ENCODE data around the gene TMEM9. TPM values are rescaled to one million over a fixed set of nuclear protein-coding genes. Genes with fewer than 3 reads are reported as not detected.

The TMEM9 gene
- total RNA-seq, 2 donors from 2014 or later: 41.8 to 63.4 TPM

- H3K4me1 ChIP-seq: no peaks in the 10 kb centered on the region
- H3K9me3 ChIP-seq: no peaks in the 10 kb centered on the region
- DNase-seq (ENCODE audit: low spot score): no peak
- no peaks in the 10 kb centered on the region for H3K36me3 ChIP-seq
- TF ChIP-seq, protein P1, sequence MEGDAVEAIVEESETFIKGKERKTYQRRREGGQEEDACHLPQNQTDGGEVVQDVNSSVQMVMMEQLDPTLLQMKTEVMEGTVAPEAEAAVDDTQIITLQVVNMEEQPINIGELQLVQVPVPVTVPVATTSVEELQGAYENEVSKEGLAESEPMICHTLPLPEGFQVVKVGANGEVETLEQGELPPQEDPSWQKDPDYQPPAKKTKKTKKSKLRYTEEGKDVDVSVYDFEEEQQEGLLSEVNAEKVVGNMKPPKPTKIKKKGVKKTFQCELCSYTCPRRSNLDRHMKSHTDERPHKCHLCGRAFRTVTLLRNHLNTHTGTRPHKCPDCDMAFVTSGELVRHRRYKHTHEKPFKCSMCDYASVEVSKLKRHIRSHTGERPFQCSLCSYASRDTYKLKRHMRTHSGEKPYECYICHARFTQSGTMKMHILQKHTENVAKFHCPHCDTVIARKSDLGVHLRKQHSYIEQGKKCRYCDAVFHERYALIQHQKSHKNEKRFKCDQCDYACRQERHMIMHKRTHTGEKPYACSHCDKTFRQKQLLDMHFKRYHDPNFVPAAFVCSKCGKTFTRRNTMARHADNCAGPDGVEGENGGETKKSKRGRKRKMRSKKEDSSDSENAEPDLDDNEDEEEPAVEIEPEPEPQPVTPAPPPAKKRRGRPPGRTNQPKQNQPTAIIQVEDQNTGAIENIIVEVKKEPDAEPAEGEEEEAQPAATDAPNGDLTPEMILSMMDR (IDR thresholded peaks at IDR 0.05): no peak
- no peaks in the 10 kb centered on the region for H3K27me3 ChIP-seq
- H3K4me3 ChIP-seq: no peak overlapping the region
- no peak overlapping the region for H3K27ac ChIP-seq
These were observed 57.1 kb downstream of the TMEM9 start for GRCh38 chr1:201096977-201097856.

GRCh38 chr1:201096041-201096461 lies 58.2 kb downstream of the TMEM9 start:
- TF ChIP-seq, protein P1 (IDR thresholded peaks at IDR 0.05): no peak
- Histone ChIP-seq H3K27me3 (no peaks in the 10 kb centered on the region), H3K9me3 (no peaks in the 10 kb centered on the region), H3K4me1 (no peaks in the 10 kb centered on the region), H3K36me3 (no peaks in the 10 kb centered on the region), H3K27ac (no peak overlapping the region), H3K4me3 (no peak overlapping the region)
- no peak for DNase-seq (ENCODE audit: low spot score)

GRCh38 chr1:201095581-201095980 lies 58.7 kb downstream of the TMEM9 start:
- no peaks in the 10 kb centered on the region for H3K9me3 ChIP-seq
- H3K4me3 ChIP-seq: no peak overlapping the region
- no peak for DNase-seq (ENCODE audit: low spot score)
- H3K27ac ChIP-seq: no peak overlapping the region
- TF ChIP-seq, protein P1 (IDR thresholded peaks at IDR 0.05): no peak
- H3K36me3 ChIP-seq: no peaks in the 10 kb centered on the region
- H3K4me1 ChIP-seq: no peaks in the 10 kb centered on the region
- H3K27me3 ChIP-seq: no peaks in the 10 kb centered on the region

DNA sequence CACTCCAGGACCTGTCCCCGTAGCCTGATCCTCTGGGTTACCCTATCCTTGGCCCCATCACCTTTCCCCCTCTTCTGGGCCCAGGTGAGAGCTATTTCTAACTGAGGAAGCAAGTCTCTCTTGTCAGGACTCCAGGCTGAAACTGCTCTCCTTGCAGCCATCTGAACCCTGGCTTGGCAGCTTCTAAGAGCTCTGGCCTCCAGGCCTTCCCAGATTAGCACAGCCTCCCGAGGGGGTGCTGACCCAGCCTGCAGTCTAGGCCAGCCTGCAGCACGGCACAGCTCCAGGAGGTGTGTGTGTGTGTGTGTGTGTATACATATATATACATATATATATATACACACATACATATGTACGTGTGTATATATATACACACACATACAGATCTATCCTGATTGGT lies 59.4 kb downstream of the TMEM9 start:
- H3K27ac ChIP-seq: no peak overlapping the region
- no peaks in the 10 kb centered on the region for H3K9me3 ChIP-seq
- H3K36me3 ChIP-seq: no peaks in the 10 kb centered on the region
- no peaks in the 10 kb centered on the region for H3K4me1 ChIP-seq
- TF ChIP-seq, protein P1 (IDR thresholded peaks at IDR 0.05): no peak
- no peak for DNase-seq (ENCODE audit: low spot score)
- H3K27me3 ChIP-seq: no peaks in the 10 kb centered on the region
- H3K4me3 ChIP-seq: no peak overlapping the region

DNA sequence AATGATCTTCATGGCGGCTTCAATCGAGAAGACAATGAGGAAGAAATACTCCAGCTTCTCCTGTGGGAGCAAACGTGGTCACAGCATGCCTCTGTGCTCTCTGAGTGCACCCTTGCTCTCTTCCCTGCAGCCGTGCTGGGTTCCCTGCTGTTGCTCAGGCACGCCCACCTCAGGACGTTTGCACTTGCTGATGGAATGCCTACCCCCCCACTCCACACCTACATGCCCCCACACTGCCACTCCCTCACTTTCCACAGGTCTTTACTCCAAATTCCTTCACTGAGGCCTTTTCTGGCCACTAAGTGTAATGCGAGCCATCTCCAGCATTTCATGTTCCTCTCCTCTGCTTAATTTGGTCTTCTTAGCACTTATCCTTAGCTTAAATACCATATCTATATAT lies 60.3 kb downstream of the TMEM9 start:
- Histone ChIP-seq H3K4me1 (no peaks in the 10 kb centered on the region), H3K4me3 (no peak overlapping the region), H3K9me3 (no peaks in the 10 kb centered on the region), H3K27ac (no peak overlapping the region), H3K36me3 (no peaks in the 10 kb centered on the region), H3K27me3 (no peaks in the 10 kb centered on the region)
- TF ChIP-seq, protein P1 (IDR thresholded peaks at IDR 0.05): no peak
- no peak for DNase-seq (ENCODE audit: low spot score)
